AG10803 (cell line): ENCODE data around the gene SORL1.
A peak's percentile ranks its signal among the peaks of the same experiment; 100 is the strongest.

ENCODE experiments used
- DNase-seq: peaks from one replicate; pipeline ENCODE4 v3.0.0; 2010; ENCODE audit warnings: low read depth
- H3K4me3 ChIP-seq: 2 replicates; pipeline ENCODE4 v1.5.1; 2011; ENCODE audit warnings: mild to moderate bottlenecking, low read length, control low read depth
- CTCF ChIP-seq: conservative IDR thresholded peaks from 2 replicates; pipeline ENCODE4 v1.5.1; 2011; ENCODE audit warnings: mild to moderate bottlenecking, low read length, control low read depth, inconsistent platforms

Gene SORL1

GRCh38 chr11:121525376-121525775, 73.3 kb downstream of the SORL1 start:
- DNase-seq = no peak
- TF ChIP-seq CTCF = no peak
- H3K4me3 ChIP-seq = no peak overlapping the region

- TF ChIP-seq CTCF = no peak
- no peak for DNase-seq
- no peak overlapping the region for H3K4me3 ChIP-seq
Observed at GRCh38 chr11:121530257-121530656, 78.1 kb downstream of the SORL1 start.

- no peak overlapping the region for H3K4me3 ChIP-seq
- no peak for DNase-seq
- no peak for TF ChIP-seq CTCF
Observed at GRCh38 chr11:121533601-121534000, 81.5 kb downstream of the SORL1 start.

- no peak overlapping the region for H3K4me3 ChIP-seq
- peak; percentile 55 for DNase-seq
- TF ChIP-seq CTCF = peak; percentile 76
Observed at GRCh38 chr11:121534131-121535093, 82.3 kb downstream of the SORL1 start.

GRCh38 chr11:121535129-121535796, 83.1 kb downstream of the SORL1 start:
- no peak overlapping the region for H3K4me3 ChIP-seq
- DNase-seq = peak; percentile 14
- TF ChIP-seq CTCF = no peak

GRCh38 chr11:121536126-121536525, 84.0 kb downstream of the SORL1 start:
- no peak for DNase-seq
- no peak for TF ChIP-seq CTCF
- no peak overlapping the region for H3K4me3 ChIP-seq

GRCh38 chr11:121538054-121538453, 85.9 kb downstream of the SORL1 start:
- TF ChIP-seq CTCF = no peak
- no peak for DNase-seq
- H3K4me3 ChIP-seq = no peak overlapping the region
